Neural cell (in vitro differentiated cells): Measurements from ENCODE around the gene ZNF462.

Experiments
- CTCF ChIP-seq: fragments of 450-650 bp; IDR thresholded peaks from 2 replicates; pipeline ENCODE4 v1.5.1; 2014; ENCODE audit warnings: antibody characterized with exemption, mild to moderate bottlenecking, moderate library complexity; ENCODE audit not compliant: poor library complexity, severe bottlenecking
- EZH2 ChIP-seq: fragments of 200-600, 300-800 bp; shearing (Covaris generic), sonication (generic); IDR thresholded peaks from 2 replicates; pipeline ENCODE4 v1.6.1; 2014; ENCODE audit warnings: antibody characterized with exemption, low read length, borderline replicate concordance, mild to moderate bottlenecking; ENCODE audit not compliant: insufficient read depth, poor library complexity, severe bottlenecking
- POLR2AphosphoS5 ChIP-seq: IDR thresholded peaks from 2 replicates; pipeline ENCODE4 v1.6.1; 2012

GRCh38 chr9:106891286-106891685, 28.3 kb downstream of the ZNF462 start:
- TF ChIP-seq CTCF (no peak), POLR2AphosphoS5 (no peak), EZH2 (no peak)
